ENCODE results near the gene ZNF614.
"Not testable (repeated sequence)": the region's sequence is repeated elsewhere in the genome, so short reads cannot be mapped to it uniquely, and the experiment has no call there.

Gene ZNF614

DNA sequence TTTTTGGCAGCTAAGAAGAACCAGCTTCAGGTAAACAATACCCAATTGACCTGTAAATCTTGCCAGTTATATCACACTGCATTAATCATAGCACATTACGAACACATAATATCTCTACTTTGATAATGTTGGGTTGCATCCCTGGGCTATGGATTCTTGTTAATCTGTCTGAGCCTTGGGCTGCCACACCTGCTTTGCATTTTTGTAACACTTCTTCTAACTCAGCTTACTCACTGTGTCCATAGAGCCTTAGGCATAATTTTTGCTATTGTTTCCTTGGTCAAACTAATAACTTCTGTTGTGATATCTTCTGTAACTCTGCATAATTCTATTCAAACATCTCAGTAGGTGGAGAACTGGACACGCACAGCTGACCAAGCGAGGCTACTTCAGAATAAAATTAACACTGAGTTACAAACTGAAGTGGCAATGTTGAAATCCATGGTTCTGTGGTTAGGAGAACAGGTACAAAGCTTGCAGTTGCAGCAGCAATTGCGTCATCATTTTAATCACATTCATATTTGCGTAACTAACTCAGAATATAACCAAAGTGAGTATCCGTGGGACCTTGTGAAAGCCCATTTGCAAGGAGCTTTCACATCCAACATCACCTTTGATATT is 48.0 kb downstream of the ZNF614 start:
- Histone ChIP-seq H3K27ac (no peak overlapping the region), H3K4me3 (no peak overlapping the region), H3K36me3 (peaks cover 58 to 83% (median 71%) of the 10 kb centered on the region in 3 donors), H3K27me3 (no peaks in the 10 kb centered on the region), H3K4me1 (peaks cover 0 to 6% (median 2%) of the 10 kb centered on the region in 4 donors), H3K9me3 (peaks cover 0 to 89% (median 72%) of the 10 kb centered on the region in 3 donors)
- intact Hi-C loops (cut with DNase I; ENCODE audit: low total_unique reads): no loop called here
- no peak for DNase-seq
- TF ChIP-seq, protein P1, sequence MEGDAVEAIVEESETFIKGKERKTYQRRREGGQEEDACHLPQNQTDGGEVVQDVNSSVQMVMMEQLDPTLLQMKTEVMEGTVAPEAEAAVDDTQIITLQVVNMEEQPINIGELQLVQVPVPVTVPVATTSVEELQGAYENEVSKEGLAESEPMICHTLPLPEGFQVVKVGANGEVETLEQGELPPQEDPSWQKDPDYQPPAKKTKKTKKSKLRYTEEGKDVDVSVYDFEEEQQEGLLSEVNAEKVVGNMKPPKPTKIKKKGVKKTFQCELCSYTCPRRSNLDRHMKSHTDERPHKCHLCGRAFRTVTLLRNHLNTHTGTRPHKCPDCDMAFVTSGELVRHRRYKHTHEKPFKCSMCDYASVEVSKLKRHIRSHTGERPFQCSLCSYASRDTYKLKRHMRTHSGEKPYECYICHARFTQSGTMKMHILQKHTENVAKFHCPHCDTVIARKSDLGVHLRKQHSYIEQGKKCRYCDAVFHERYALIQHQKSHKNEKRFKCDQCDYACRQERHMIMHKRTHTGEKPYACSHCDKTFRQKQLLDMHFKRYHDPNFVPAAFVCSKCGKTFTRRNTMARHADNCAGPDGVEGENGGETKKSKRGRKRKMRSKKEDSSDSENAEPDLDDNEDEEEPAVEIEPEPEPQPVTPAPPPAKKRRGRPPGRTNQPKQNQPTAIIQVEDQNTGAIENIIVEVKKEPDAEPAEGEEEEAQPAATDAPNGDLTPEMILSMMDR (IDR thresholded peaks at IDR 0.05): no peak

DNA sequence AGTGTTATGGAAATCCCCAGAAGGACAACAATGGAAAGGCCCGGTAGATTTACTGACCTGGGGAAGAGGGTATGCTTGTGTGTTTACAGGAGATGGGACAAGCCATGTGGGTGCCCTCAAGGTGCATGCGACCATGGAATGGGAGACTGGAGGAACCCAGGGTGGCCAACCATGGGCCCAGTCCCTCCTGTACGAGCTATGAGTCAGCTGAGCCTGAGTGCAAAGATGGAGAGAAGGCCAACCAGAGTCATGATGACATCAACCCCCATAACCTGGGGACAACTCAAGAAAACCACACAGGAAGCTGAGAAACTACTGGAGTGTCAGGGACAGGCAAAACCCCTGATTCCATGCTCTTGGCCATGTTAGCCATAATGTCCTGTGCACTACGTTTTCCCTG is 49.3 kb downstream of the ZNF614 start:
- DNase-seq: no peak
- H3K4me3 ChIP-seq: no peak overlapping the region
- no peaks in the 10 kb centered on the region for H3K4me1 ChIP-seq
- no peak overlapping the region for H3K27ac ChIP-seq
- no peaks in the 10 kb centered on the region for H3K27me3 ChIP-seq
- TF ChIP-seq, protein P1 (IDR thresholded peaks at IDR 0.05): no peak
- peaks cover 66 to 86% (median 82%) of the 10 kb centered on the region in 3 donors for H3K36me3 ChIP-seq
- H3K9me3 ChIP-seq: peaks cover 0 to 90% (median 77%) of the 10 kb centered on the region in 3 donors
- intact Hi-C loops (cut with DNase I; ENCODE audit: low total_unique reads): no loop called here

DNA sequence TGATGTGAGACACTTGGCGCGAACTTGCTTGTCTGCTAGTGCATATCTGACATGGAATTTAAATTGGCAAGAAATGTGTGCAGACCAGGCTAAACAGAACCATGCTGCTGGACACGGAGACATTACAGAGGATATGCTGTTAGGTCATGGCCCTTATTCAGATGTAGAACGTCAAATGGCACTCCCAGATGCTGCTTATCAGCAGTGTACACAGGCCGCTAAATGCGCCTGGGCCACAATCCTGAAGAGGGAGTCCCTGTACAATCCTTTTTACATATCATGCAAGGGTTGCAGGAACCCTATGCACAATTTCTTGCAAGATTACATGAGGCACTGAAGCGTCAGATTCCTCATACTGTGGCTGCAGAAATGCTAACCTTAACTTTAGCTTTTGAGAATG is 50.8 kb downstream of the ZNF614 start:
- Histone ChIP-seq H3K4me1 (no peaks in the 10 kb centered on the region), H3K27ac (no peak overlapping the region), H3K4me3 (no peak overlapping the region), H3K27me3 (no peaks in the 10 kb centered on the region), H3K36me3 (peaks cover 78 to 96% (median 94%) of the 10 kb centered on the region in 3 donors), H3K9me3 (peaks cover 0 to 96% (median 84%) of the 10 kb centered on the region in 3 donors)
- no peak for DNase-seq
- TF ChIP-seq, protein P1 (IDR thresholded peaks at IDR 0.05): no peak
- intact Hi-C loops (cut with DNase I; ENCODE audit: low total_unique reads): no loop called here

DNA sequence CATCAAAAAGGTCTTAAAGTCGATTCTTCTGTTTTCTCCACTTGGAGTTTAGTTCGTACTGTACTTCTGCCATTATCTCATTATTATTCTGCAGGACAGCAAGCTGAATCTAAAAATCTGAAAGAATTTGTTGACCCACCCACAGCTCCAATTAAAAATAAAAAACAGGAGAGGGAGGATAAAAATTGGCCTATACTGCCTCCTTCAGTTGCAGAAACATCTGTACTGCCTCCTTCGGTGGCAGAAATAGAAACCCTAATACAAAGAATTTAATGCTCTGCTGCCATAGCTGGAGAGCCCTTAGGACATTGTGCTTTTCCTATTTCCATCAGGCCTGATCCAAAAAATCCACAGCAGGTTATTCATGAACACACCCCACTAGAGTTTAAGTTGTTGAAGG is 51.3 kb downstream of the ZNF614 start:
- no peak for DNase-seq
- intact Hi-C loops (cut with DNase I; ENCODE audit: low total_unique reads): no loop called here
- no peaks in the 10 kb centered on the region for H3K4me1 ChIP-seq
- no peaks in the 10 kb centered on the region for H3K27me3 ChIP-seq
- H3K27ac ChIP-seq: no peak overlapping the region
- no peak overlapping the region for H3K4me3 ChIP-seq
- H3K36me3 ChIP-seq: peaks cover 83 to 99% (median 99%) of the 10 kb centered on the region in 3 donors
- TF ChIP-seq, protein P1 (IDR thresholded peaks at IDR 0.05): no peak
- H3K9me3 ChIP-seq: peaks cover 0 to 97% (median 85%) of the 10 kb centered on the region in 3 donors

DNA sequence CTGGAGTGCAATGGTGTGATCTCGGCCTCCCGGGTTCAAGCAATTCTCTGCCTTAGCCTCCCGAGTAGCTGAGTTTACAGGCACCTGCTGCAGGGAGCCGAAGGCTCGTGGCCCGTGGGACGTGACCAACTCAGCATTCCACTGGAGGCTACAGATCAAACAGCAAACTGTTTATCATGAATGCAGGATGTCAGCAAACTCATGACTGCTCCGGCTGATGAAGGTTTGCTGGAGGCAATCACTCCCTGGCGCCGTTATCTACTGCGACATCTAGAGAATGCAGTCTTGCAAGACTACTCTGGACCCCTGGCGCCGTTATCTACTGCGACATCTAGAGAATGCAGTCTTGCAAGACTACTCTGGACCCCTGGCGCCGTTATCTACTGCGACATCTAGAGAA is 52.4 kb downstream of the ZNF614 start:
- Histone ChIP-seq H3K9me3 (peaks cover 0 to 99% (median 87%) of the 10 kb centered on the region in 3 donors), H3K36me3 (peaks cover 84 to 100% (median 99%) of the 10 kb centered on the region in 3 donors)

DNA sequence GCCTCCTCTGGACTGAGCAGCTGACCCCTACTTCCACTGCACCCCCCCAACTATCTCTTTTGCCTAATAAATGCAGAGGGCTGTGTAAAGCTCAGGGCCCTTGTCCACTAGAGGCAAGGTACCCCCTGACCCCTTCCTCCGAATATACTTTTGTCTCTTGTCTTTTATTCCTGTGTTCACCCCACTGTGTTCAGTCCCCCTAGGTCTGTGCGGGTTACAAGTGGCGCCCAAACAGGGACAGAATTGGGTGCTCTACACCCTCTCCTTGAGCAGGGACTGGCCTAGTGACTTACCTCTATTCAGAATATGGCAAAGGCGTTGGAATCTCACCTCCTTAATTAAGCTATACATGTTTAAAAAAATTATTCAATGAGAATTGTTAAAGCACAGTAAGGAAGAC is 56.6 kb downstream of the ZNF614 start:
- no peaks in the 10 kb centered on the region for H3K27me3 ChIP-seq
- no peak overlapping the region for H3K4me3 ChIP-seq
- no peak for DNase-seq
- peaks cover 7 to 100% (median 95%) of the 10 kb centered on the region in 3 donors for H3K9me3 ChIP-seq
- no peaks in the 10 kb centered on the region for H3K4me1 ChIP-seq
- intact Hi-C loops (cut with DNase I; ENCODE audit: low total_unique reads): no loop called here
- TF ChIP-seq, protein P1 (IDR thresholded peaks at IDR 0.05): no peak
- no peak overlapping the region for H3K27ac ChIP-seq
- H3K36me3 ChIP-seq: peaks cover 89 to 100% (median 99%) of the 10 kb centered on the region in 3 donors

More for the DNA sequence above, 52.4 kb downstream of the ZNF614 start:
- H3K27me3 ChIP-seq; intact Hi-C loops (cut with DNase I; ENCODE audit: low total_unique reads); H3K4me1 ChIP-seq; H3K27ac ChIP-seq; DNase-seq; H3K4me3 ChIP-seq: not testable (repeated sequence)

All from tibial artery (tissue), 4 donors.